GM19240 (cell line): ENCODE results near the gene HOXD12.

Experiments
- DNase-seq: peaks from one replicate; pipeline ENCODE4 v3.0.0; 2011; ENCODE audit warnings: low spot score; ENCODE audit not compliant: insufficient read length

Gene HOXD12

DNA sequence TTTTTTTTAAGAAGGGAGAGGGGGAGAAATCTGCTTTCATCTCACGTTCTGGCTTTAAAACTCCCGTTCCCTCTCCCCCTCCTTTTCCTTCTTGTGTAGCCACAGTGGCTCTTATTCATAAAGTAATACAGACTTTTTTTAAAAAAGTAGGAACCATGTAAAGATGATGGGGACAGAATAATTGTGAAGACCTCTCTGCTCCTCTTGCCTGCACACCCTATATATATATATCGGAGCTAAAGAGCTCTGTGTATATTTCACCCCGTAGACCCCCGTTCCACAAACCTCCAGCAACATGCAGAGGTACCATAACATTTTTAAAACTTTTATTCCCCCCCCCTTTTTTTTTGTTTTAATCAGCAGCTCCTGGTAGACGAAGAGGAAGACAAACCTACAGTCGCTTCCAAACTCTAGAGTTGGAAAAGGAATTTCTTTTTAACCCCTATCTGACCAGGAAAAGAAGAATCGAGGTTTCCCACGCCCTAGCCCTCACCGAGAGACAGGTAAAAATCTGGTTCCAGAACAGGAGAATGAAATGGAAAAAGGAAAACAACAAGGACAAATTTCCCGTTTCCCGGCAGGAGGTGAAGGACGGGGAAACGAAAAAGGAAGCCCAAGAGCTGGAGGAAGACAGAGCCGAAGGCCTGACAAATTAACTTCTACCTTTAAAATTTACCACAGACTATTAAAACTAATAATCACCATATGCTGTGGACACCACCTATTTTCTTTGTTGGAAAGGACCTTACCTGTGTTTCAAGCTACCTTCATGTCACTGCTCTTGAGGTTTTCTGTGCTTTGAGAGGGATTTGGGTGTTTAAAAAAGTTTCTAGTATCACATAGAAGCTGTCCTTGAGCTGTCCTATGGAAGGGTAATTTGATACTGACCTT is 31.6 kb downstream of the HOXD12 start:
- no peak for DNase-seq

DNA sequence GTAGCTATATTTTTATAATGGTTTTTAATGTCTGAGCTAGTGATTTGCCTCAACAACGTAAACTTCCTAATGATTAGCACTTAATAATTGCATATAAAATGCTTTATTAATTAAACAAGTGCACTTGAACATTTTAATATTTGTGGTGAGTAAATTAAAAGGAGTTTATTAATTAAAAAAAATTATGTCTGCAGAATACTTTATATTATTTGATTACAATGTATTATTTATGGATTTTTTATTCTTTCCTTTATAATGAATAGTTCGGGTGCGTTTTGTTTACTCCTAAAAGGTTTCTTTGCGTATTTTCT is 32.2 kb downstream of the HOXD12 start:
- DNase-seq: no peak

DNA sequence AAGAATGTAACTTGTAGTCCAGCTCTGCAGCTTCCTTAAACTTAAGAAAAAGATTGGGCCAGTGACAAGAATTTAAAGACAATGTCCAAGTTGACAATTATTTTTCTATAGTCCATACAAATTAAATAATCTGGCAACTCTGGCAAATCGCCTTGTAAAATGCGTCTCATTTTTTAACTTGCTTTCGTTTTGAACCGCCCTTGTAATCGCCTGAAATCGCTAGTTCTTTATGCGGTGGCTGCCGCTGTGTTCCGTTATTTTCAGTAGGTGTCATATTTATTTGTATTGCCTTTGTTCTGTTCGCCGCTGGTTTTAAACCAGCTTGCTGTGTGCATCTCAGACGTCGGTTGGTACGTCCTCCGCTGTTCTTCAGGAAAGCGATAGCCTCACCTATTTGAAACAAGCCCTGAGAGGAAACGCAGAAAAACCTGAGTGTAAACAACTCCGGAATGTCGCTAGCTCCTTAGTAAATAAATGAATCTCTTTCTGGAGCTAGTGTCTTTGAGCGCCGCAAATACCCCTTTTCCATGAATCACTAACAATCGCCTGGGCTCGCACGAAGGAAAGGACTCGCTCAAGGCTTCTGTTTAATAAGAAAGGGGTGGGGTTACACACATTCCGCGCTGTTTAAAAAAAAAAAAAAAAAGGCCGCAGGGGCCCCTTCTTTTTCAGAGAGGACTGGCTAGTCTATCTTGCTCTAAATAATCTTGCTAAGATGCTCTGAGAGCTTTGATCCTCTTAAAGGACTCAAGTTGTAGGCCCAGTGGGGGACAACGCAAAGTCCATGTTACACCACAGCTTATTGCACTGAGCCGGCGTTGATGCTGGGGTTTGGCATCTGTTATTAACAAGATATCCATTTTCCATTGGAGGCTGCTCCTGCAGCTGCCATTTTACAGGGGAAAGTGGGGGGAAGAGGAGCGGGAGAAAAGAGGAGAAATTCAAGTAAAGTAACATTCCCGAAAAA is 32.9 kb downstream of the HOXD12 start:
- no peak for DNase-seq

DNA sequence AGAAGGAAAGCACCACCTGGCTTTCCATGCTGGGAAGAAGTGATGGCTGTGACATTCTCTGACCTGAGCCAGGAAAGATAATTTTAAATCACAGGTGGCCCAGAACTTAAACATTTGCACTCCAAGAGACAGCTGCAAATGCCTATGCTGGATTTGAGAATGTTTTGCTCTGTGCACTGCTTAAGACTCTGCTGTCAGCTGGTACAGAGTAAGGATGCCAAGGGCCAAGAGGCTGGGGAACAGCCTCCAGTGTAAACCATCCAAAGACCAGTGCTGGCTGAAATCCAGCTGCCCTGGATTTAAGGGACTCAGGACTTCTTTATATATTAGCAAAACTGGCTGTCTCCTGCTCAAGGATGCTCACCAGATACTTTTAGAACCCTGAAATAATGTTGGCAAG is 33.8 kb downstream of the HOXD12 start:
- no peak for DNase-seq

GRCh38 chr2:176134035-176134434 is 34.4 kb downstream of the HOXD12 start:
- DNase-seq: no peak

DNA sequence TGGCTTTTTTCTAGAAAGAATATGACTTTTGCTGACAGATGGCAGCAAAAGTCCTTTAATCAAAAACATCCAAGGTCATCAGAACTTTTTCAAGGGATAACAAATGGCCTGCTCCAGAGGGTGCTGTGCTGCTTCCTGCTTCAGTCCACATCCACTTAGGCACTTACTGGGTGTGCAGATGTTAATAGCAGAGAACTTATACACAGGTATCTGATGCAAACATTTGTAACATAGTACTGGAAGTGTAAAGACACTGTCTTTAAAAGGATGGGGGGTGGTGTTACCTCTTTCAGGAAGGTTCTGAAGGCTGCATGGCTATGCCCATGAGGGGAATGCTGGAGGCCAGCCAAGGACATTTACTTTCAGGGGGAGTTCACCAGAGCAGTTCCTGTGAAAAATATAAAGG is 35.4 kb downstream of the HOXD12 start:
- no peak for DNase-seq

DNA sequence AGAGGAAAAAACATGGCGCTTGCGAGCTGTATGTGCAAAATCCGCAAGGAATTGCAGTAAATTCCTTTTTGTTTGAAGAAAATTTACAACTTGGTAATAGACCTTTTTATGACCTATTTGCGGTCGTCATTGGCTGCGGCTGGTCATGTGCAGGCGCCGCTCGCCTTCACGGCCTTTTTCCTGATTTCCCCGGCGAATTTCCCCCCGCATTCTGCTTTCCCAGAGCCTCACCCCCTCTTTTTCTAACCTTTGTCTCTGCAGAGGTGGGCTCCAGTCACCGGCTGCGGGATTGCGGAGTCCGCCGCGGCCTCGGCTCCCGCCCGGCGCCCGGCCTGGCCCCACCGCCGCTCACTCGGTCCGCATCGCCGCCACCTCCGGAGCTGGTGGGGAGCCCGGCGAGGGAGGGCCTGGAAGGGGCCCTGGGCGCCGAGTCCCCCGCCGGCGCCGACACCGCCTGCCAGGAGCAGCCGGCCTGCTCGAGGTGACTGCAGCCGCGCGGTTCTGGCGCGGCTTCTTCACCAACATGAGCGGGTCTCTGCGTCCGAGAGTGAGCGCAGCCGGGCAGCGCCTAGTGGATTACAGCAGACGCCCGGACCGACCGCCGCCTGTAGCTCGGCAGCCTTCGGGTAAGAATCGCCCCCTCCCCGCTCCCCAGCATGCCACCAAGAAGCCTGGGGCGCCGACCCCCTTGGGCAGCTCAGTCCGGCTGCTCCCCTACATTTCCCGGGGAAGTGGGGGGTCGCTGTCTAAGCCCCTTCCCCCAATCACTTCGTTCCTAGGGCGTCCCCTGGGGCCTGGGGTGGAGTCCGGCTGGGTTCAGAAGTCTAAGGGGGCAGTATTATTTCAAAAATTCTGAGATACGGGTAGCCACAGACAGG is 37.0 kb downstream of the HOXD12 start:
- no peak for DNase-seq

- no peak for DNase-seq
These were observed 37.6 kb downstream of the HOXD12 start for GRCh38 chr2:176137252-176137580.

DNA sequence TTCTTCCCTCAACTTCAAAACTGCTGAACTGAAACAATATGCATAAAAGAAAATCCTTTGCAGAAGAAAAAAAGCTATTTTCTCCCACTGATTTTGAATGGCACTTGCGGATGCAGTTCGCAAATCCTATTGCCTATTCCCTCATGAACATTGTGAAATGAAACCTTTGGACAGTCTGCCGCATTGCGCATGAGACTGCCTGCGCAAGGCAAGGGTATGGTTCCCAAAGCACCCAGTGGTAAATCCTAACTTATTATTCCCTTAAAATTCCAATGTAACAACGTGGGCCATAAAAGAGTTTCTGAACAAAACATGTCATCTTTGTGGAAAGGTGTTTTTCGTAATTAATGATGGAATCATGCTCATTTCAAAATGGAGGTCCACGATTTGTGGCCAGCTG is 38.3 kb downstream of the HOXD12 start:
- DNase-seq: no peak

DNA sequence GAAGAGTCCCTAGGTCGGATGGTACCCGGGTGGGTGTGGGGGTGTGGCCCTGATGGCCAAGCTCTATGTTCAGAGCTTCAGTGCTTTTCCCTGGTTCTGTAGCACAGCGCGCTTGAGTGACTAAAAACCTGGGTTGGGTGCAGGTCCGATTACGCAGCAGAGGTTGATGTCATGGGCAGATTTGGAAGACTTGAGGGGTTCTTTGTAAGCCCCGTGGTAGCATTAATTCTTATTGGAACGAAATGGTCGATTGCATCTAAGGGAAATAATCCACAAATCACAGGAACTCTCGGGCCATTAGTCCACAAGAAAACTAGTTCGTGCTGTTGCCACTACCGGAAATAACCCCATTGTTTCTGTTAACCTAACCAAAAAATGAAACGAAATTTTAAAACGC is 38.9 kb downstream of the HOXD12 start:
- DNase-seq: no peak

GRCh38 chr2:176138923-176139660 is 39.5 kb downstream of the HOXD12 start:
- DNase-seq: no peak

GRCh38 chr2:176139661-176140512 is 40.3 kb downstream of the HOXD12 start:
- no peak for DNase-seq

DNA sequence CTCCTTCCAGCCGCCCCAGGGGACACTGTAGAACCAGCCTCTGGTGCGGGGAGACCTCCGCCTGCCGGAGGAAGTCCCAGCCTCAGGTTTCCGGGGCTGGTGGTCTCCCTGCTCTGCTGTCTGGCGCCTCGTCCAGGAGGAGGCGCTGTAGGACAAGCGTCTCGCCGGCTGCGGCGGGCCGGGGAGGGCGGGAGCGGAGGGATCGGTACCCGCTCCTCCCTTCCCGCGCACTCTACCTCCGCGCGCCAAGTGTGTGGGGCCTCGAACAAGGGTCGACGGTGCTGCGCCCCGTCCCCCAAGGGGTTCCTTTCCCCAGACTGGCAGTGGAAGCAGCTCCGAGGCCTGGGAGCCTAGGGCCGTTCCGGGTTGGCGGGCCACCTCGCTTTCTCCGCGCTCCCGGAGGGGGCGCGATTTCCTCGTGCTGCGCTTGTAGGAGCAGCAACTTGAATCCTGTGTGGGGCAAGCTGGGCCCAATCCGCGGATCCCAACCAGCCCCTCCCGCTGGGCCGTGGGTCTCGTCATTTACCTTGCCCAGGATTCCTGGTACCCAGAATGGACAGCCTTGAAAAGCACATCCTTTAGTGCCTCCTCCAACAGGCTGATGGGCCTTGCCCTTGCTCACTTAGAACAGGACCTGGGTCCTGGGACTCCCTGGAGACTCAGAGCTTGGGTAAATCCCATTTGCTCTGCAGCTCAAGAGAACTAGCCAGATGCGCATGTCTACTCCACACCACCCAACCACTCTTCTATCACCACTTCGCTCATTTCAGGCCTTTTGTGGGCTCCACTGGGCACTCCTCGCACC is 41.1 kb downstream of the HOXD12 start:
- DNase-seq: peak; percentile 89

GRCh38 chr2:176142281-176142680 is 42.7 kb downstream of the HOXD12 start:
- no peak for DNase-seq

DNA sequence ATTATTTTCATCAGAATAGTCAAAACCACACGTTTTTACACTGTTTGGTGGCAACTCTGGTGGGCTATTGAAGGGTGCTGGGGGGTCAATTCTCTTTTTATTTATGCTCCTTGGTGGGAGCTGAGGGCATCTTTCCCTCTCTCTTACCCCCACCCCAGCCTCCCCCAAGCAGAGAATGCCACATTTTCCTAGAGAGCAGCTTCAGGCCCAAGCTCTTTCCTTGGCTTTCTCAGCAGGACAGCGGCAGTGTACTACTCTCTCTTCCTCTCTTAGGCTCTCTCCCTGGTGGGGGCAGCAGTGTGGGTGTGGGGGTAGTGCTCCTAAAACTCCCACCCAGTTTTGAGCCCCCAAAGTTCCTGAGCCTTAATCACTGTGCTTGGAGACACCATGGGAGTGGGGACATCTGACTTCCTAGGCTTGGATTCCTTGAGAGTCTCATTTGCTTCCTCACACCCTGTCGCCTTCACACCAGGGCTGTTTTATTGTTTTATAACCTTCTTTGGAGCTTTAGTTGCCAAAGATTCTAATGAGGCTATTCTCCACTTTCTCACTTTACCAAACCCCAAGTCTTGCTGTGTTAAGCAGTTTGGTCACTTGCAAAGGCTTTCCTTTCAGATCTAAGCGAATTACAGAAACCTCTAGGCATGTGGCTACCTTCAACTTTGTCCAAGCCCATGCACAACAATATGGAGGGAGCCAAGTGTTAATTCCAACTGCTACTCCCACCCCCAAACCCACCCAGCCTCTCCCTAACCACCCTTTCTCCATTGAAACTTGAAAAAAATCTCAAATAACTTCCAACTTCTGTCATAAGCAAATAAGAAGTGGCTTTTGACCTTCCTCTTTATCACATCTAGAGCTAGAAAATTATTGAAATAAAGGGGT is 45.7 kb downstream of the HOXD12 start:
- no peak for DNase-seq

DNA sequence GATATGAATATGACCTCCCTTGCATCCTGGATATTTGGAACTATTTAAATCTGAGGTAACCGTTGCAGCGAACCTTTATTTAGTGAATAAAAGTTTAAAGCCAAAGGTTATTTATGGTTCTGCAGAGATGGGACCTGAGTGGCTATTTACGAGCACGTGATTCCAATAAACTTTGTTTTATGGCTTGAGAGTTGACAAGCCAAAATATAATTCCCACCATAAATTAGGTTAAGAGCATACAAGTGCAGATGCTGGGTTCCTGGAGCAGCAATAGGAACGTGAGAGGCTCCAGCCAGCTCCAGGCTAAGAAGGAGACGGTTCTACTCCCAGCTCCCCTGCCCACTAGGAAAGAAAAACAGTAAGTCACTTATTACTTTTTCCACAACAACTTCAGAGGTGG is 46.5 kb downstream of the HOXD12 start:
- no peak for DNase-seq

GRCh38 chr2:176146645-176147044 is 47.0 kb downstream of the HOXD12 start:
- DNase-seq: no peak

- no peak for DNase-seq
These were observed 47.7 kb downstream of the HOXD12 start for GRCh38 chr2:176147210-176147799.
